ENCODE data around the gene NUDT22.
"Not testable (repeated sequence)": the region's sequence is repeated elsewhere in the genome, so short reads cannot be mapped to it uniquely, and the experiment has no call there.

Gene NUDT22

GRCh38 chr11:64238999-64239398 lies 12.9 kb downstream of the NUDT22 start:
- no peak for FAIRE-seq
- TF ChIP-seq POLR2AphosphoS5 (IDR thresholded peaks at IDR 0.05; ENCODE audit: low read depth, low read length) (no peak), TAF1 (IDR thresholded peaks at IDR 0.05; ENCODE audit: borderline replicate concordance, low read depth, low read length) (no peak), POLR2A (IDR thresholded peaks at IDR 0.05; ENCODE audit: low read depth, low read length) (no peak)
- DNase-seq (ENCODE audit: insufficient read length) = no peak

- TF ChIP-seq TAF1 (IDR thresholded peaks at IDR 0.05; ENCODE audit: borderline replicate concordance, low read depth, low read length) (no peak), POLR2A (IDR thresholded peaks at IDR 0.05; ENCODE audit: low read depth, low read length) (no peak), POLR2AphosphoS5 (IDR thresholded peaks at IDR 0.05; ENCODE audit: low read depth, low read length) (no peak)
- no peak for FAIRE-seq
- DNase-seq (ENCODE audit: insufficient read length) = no peak
Measured at GRCh38 chr11:64239662-64240434, 13.8 kb downstream of the NUDT22 start.

- TF ChIP-seq POLR2A (IDR thresholded peaks at IDR 0.05; ENCODE audit: low read depth, low read length) (peak; percentile 89), POLR2AphosphoS5 (IDR thresholded peaks at IDR 0.05; ENCODE audit: low read depth, low read length) (peak; percentile 79), TAF1 (IDR thresholded peaks at IDR 0.05; ENCODE audit: borderline replicate concordance, low read depth, low read length) (peak; percentile 82)
- peak; percentile 100 for FAIRE-seq
- DNase-seq (ENCODE audit: insufficient read length) = peak; percentile 96
Measured at GRCh38 chr11:64240435-64241240, 14.6 kb downstream of the NUDT22 start, which contains the start of gene FKBP2. TSS of gene FKBP2 (plus strand) at chr11:64241095. CDS start at chr11:64242388, 1,293 bp downstream.

GRCh38 chr11:64241241-64241490 lies 15.1 kb downstream of the NUDT22 start:
- no peak for FAIRE-seq
- no peak for TF ChIP-seq POLR2AphosphoS5 (IDR thresholded peaks at IDR 0.05; ENCODE audit: low read depth, low read length)
- TF ChIP-seq TAF1 (IDR thresholded peaks at IDR 0.05; ENCODE audit: borderline replicate concordance, low read depth, low read length) = no peak
- TF ChIP-seq POLR2A (IDR thresholded peaks at IDR 0.05; ENCODE audit: low read depth, low read length) = no peak
- peak; percentile 89 for DNase-seq (ENCODE audit: insufficient read length)

GRCh38 chr11:64241491-64242374 lies 15.7 kb downstream of the NUDT22 start:
- no peak for FAIRE-seq
- peak; percentile 92 for DNase-seq (ENCODE audit: insufficient read length)
- TF ChIP-seq TAF1 (IDR thresholded peaks at IDR 0.05; ENCODE audit: borderline replicate concordance, low read depth, low read length) = no peak; the same call in 1 of the 2 replicates
- TF ChIP-seq POLR2AphosphoS5 (IDR thresholded peaks at IDR 0.05; ENCODE audit: low read depth, low read length) = peak; percentile 42; the same call in 1 of the 2 replicates
- peak; percentile 64 for TF ChIP-seq POLR2A (IDR thresholded peaks at IDR 0.05; ENCODE audit: low read depth, low read length)

- no peak for DNase-seq (ENCODE audit: insufficient read length)
Measured at GRCh38 chr11:64243236-64243854, 17.3 kb downstream of the NUDT22 start.

GRCh38 chr11:64244107-64244506 lies 18.0 kb downstream of the NUDT22 start:
- DNase-seq (ENCODE audit: insufficient read length) (no peak), FAIRE-seq (no peak)
- TF ChIP-seq TAF1 (IDR thresholded peaks at IDR 0.05; ENCODE audit: borderline replicate concordance, low read depth, low read length) (no peak), POLR2A (IDR thresholded peaks at IDR 0.05; ENCODE audit: low read depth, low read length) (no peak), POLR2AphosphoS5 (IDR thresholded peaks at IDR 0.05; ENCODE audit: low read depth, low read length) (no peak)

More at GRCh38 chr11:64243236-64243854, 17.3 kb downstream of the NUDT22 start:
- no peak for FAIRE-seq
- TF ChIP-seq POLR2A (IDR thresholded peaks at IDR 0.05; ENCODE audit: low read depth, low read length) (peak; percentile 40; the same call in 1 of the 2 replicates), TAF1 (IDR thresholded peaks at IDR 0.05; ENCODE audit: borderline replicate concordance, low read depth, low read length) (no peak), POLR2AphosphoS5 (IDR thresholded peaks at IDR 0.05; ENCODE audit: low read depth, low read length) (peak; percentile 88)

- DNase-seq (ENCODE audit: insufficient read length) (no peak), FAIRE-seq (no peak)
- no peak for TF ChIP-seq TAF1 (IDR thresholded peaks at IDR 0.05; ENCODE audit: borderline replicate concordance, low read depth, low read length)
- no peak for TF ChIP-seq POLR2AphosphoS5 (IDR thresholded peaks at IDR 0.05; ENCODE audit: low read depth, low read length)
- no peak for TF ChIP-seq POLR2A (IDR thresholded peaks at IDR 0.05; ENCODE audit: low read depth, low read length)
Measured at GRCh38 chr11:64244966-64245365, 18.9 kb downstream of the NUDT22 start.

- TF ChIP-seq POLR2A (IDR thresholded peaks at IDR 0.05; ENCODE audit: low read depth, low read length) (no peak), POLR2AphosphoS5 (IDR thresholded peaks at IDR 0.05; ENCODE audit: low read depth, low read length) (no peak), TAF1 (IDR thresholded peaks at IDR 0.05; ENCODE audit: borderline replicate concordance, low read depth, low read length) (no peak)
- DNase-seq (ENCODE audit: insufficient read length) = no peak
- no peak for FAIRE-seq
Measured at GRCh38 chr11:64245401-64245796, 19.3 kb downstream of the NUDT22 start.

- DNase-seq (ENCODE audit: insufficient read length) (no peak), FAIRE-seq (peak; percentile 44)
- TF ChIP-seq POLR2A (IDR thresholded peaks at IDR 0.05; ENCODE audit: low read depth, low read length) (no peak), TAF1 (IDR thresholded peaks at IDR 0.05; ENCODE audit: borderline replicate concordance, low read depth, low read length) (0 out of 2 replicates have a peak, but pooled peaks have one; percentile 39)
Measured at GRCh38 chr11:64245797-64246620, 19.9 kb downstream of the NUDT22 start.

- not testable (repeated sequence) for DNase-seq (ENCODE audit: insufficient read length)
- peak; percentile 24 for FAIRE-seq
Measured at GRCh38 chr11:64246621-64246870, 20.5 kb downstream of the NUDT22 start.

Data from GM12892 (cell line).